ENCODE measurements around the gene RPL34.

DNA sequence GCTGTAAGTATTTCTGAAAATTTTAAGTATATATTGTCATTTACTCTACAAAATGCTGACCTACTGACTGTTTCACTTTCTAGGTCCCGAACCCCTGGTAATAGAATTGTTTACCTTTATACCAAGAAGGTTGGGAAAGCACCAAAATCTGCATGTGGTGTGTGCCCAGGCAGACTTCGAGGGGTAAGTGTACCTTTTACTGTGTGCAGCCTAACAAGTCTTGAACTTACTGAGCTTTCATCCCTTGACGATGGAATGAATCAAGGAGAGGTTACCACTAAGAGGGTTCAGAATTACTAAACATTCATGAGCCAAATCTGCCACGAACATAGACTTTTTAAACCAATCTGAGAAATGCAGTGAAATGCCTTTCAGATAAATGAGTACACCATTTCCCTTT is 1.6 kb downstream of the RPL34 start:
- TF ChIP-seq, protein P1, sequence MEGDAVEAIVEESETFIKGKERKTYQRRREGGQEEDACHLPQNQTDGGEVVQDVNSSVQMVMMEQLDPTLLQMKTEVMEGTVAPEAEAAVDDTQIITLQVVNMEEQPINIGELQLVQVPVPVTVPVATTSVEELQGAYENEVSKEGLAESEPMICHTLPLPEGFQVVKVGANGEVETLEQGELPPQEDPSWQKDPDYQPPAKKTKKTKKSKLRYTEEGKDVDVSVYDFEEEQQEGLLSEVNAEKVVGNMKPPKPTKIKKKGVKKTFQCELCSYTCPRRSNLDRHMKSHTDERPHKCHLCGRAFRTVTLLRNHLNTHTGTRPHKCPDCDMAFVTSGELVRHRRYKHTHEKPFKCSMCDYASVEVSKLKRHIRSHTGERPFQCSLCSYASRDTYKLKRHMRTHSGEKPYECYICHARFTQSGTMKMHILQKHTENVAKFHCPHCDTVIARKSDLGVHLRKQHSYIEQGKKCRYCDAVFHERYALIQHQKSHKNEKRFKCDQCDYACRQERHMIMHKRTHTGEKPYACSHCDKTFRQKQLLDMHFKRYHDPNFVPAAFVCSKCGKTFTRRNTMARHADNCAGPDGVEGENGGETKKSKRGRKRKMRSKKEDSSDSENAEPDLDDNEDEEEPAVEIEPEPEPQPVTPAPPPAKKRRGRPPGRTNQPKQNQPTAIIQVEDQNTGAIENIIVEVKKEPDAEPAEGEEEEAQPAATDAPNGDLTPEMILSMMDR (IDR thresholded peaks at IDR 0.05), result no peak
- TF ChIP-seq RCOR1 (IDR thresholded peaks at IDR 0.05; ENCODE audit: low read depth, low read length) (no peak), EP300 (IDR thresholded peaks at IDR 0.05) (no peak), ESRRA (IDR thresholded peaks at IDR 0.05; ENCODE audit: borderline replicate concordance, low read length) (no peak), CHD2 (IDR thresholded peaks at IDR 0.05; ENCODE audit: low read length, partially characterized antibody) (no peak), RAD21 (conservative IDR thresholded peaks at IDR 0.05 in 1 of 2, IDR thresholded peaks at IDR 0.05 in 1 of 2) (no peak), POLR2A (IDR thresholded peaks at IDR 0.05; ENCODE audit: low read length) (no peak)
- TF ChIP-seq, protein P2, sequence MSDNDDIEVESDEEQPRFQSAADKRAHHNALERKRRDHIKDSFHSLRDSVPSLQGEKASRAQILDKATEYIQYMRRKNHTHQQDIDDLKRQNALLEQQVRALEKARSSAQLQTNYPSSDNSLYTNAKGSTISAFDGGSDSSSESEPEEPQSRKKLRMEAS (IDR thresholded peaks at IDR 0.05), result no peak
- TF ChIP-seq, protein P3, sequence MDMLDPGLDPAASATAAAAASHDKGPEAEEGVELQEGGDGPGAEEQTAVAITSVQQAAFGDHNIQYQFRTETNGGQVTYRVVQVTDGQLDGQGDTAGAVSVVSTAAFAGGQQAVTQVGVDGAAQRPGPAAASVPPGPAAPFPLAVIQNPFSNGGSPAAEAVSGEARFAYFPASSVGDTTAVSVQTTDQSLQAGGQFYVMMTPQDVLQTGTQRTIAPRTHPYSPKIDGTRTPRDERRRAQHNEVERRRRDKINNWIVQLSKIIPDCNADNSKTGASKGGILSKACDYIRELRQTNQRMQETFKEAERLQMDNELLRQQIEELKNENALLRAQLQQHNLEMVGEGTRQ (IDR thresholded peaks at IDR 0.05), result no peak

All from A549 (cell line).